Sigmoid colon (tissue), 4 donors: ENCODE measurements around the gene MYO10.

Experiments
- CTCF ChIP-seq, 4 experiments: fragments of 450-650 bp in 3 of 4; fragments of 200-600 bp in 1 of 4; IDR thresholded peaks; one replicate each; pipeline ENCODE4 v1.5.1; 2016 to 2019; ENCODE audit warnings: antibody characterized with exemption in 4 of 4, mild to moderate bottlenecking in 3 of 4, moderate library complexity in 2 of 4
- EP300 ChIP-seq, 4 donors: sonication (generic); formaldehyde crosslinking; IDR thresholded peaks; one replicate each; pipeline ENCODE4 v1.6.1; 2017; ENCODE audit warnings: antibody characterized with exemption in 4 of 4
- POLR2A ChIP-seq, 2 donors: fragments of 450-650 bp; IDR thresholded peaks; one replicate each; pipeline ENCODE4 v1.6.1; 2016; ENCODE audit warnings: antibody characterized with exemption in 2 of 2, mild to moderate bottlenecking in 2 of 2, moderate library complexity in 2 of 2
- POLR2AphosphoS5 ChIP-seq, 4 donors: sonication (generic); formaldehyde crosslinking; IDR thresholded peaks; one replicate each; pipeline ENCODE4 v1.6.1; 2017; ENCODE audit warnings: antibody characterized with exemption in 4 of 4

- peak; percentile 61 to 75 (median 68) for TF ChIP-seq CTCF (IDR thresholded peaks at IDR 0.05)
- no peak for TF ChIP-seq POLR2A (IDR thresholded peaks at IDR 0.05)
- TF ChIP-seq POLR2AphosphoS5 (IDR thresholded peaks at IDR 0.05) = no peak
- no peak for TF ChIP-seq EP300 (IDR thresholded peaks at IDR 0.05)
Measured at GRCh38 chr5:16791036-16791705, 144.9 kb downstream of the MYO10 start.
